AG10803 (cell line): Measurements from ENCODE around the gene CCNYL1.
"Not testable (repeated sequence)": the region's sequence is repeated elsewhere in the genome, so short reads cannot be mapped to it uniquely, and the experiment has no call there.

Source experiments
- DNase-seq: peaks from one replicate; pipeline ENCODE4 v3.0.0; 2010; ENCODE audit warnings: low read depth
- H3K4me3 ChIP-seq: 2 replicates; pipeline ENCODE4 v1.5.1; 2011; ENCODE audit warnings: mild to moderate bottlenecking, low read length, control low read depth
- TF ChIP-seq, protein P1 (sequence below): conservative IDR thresholded peaks from 2 replicates; pipeline ENCODE4 v1.5.1; 2011; ENCODE audit warnings: mild to moderate bottlenecking, low read length, control low read depth, inconsistent platforms

Gene CCNYL1

GRCh38 chr2:207748993-207749392, 37.6 kb downstream of the CCNYL1 start:
- no peak overlapping the region for H3K4me3 ChIP-seq
- no peak for DNase-seq
- TF ChIP-seq, protein P1, sequence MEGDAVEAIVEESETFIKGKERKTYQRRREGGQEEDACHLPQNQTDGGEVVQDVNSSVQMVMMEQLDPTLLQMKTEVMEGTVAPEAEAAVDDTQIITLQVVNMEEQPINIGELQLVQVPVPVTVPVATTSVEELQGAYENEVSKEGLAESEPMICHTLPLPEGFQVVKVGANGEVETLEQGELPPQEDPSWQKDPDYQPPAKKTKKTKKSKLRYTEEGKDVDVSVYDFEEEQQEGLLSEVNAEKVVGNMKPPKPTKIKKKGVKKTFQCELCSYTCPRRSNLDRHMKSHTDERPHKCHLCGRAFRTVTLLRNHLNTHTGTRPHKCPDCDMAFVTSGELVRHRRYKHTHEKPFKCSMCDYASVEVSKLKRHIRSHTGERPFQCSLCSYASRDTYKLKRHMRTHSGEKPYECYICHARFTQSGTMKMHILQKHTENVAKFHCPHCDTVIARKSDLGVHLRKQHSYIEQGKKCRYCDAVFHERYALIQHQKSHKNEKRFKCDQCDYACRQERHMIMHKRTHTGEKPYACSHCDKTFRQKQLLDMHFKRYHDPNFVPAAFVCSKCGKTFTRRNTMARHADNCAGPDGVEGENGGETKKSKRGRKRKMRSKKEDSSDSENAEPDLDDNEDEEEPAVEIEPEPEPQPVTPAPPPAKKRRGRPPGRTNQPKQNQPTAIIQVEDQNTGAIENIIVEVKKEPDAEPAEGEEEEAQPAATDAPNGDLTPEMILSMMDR, result no peak

DNA sequence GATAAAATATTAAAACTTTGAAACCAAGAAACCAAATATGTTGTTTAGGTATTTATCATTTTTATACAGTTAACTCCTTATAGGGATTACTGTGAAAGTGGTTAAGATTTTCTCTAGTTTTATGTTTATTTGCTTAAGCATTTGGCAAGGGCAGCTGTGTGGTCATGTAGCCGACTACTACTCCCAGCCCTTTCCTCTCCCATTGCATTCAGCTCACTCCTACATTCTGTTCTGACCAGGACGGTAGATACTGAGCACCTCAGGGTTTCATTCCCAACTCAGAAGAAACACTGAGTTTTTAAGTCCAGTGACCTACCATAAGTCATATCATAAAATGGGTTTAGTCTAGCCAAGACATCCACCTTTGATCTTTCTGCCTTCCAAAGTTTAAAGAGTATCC, 38.4 kb downstream of the CCNYL1 start:
- TF ChIP-seq, protein P1, result no peak
- H3K4me3 ChIP-seq, result no peak overlapping the region
- no peak for DNase-seq

- no peak for DNase-seq
These were observed 38.9 kb downstream of the CCNYL1 start for GRCh38 chr2:207750345-207750744.

GRCh38 chr2:207750876-207751275, 39.4 kb downstream of the CCNYL1 start:
- no peak for DNase-seq
- TF ChIP-seq, protein P1, result no peak
- H3K4me3 ChIP-seq, result no peak overlapping the region

More at GRCh38 chr2:207750345-207750744, 38.9 kb downstream of the CCNYL1 start:
- no peak overlapping the region for H3K4me3 ChIP-seq
- TF ChIP-seq, protein P1, result no peak

GRCh38 chr2:207753688-207754087, 42.2 kb downstream of the CCNYL1 start:
- H3K4me3 ChIP-seq, DNase-seq: not testable (repeated sequence)

DNA sequence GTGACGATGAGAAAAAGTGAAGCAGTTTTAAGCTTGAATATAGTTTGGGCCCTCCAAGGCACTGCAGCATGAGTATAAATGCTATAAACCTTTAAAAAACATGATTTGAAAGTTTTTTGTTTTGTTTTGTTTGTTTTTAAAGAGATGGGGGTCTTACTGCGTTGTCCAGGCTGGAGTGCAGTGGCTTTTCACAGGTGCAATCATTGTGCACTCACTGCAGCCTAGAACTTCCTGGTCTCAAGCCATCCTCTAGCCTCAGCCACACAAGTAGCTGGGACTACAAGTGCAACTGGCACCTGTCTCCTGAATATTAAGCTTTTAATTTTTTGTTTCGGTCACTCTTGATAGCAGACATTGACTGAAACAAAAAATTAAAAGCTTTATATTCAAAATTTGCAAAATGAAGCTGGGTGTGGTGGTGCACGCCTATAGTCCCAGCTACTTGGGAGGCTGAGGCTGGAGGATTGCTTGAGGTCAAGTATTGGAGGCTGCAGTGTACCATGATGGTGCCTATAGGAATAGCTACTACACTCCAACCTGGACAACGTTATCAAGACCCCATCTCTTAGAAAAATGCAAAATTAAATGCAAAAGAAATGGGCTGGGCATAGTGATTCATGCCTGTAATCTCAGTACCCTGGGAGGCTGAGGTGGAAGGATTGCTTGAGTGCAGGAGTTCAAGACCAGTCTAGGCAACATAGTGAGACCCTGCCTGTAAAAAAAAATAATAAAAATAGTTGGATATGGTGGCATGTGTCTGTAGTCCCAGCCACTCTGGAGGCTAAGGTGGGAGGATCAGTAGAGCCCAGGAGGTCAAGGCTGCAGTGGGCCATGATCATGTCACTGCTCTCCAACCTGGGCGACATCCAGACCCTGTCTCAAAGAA, 43.3 kb downstream of the CCNYL1 start:
- H3K4me3 ChIP-seq, result no peak overlapping the region
- TF ChIP-seq, protein P1, result no peak
- no peak for DNase-seq

DNA sequence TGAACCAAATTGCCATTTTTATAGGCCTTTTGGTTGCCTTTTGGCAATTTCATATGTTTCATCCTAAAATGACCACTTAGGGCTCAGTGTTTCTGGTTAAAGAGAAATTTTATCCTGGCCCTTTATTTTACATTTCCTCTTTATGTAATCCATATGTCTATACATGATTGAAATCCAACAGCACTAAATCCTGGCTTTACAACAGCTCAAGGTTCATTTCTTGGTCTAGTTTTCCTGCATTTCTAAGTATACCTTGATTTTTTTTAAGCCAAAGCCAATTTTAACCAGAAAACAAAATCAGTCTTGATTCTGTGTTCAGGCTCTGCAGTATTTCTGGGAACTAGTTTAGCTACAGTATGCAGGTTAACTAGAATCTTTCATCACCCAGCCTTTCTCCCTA, 46.6 kb downstream of the CCNYL1 start:
- TF ChIP-seq, protein P1, result no peak
- no peak overlapping the region for H3K4me3 ChIP-seq
- DNase-seq, result no peak
